Hepatocyte (in vitro differentiated cells): ENCODE data around the gene TENM4.

Experiments used
- CTCF ChIP-seq: fragments of 200-600 bp; sonication (generic); IDR thresholded peaks from 2 replicates; pipeline ENCODE4 v1.5.1; 2016; ENCODE audit warnings: antibody characterized with exemption, mild to moderate bottlenecking; ENCODE audit not compliant: poor library complexity
- EZH2 ChIP-seq: fragments of 200-600 bp; sonication (generic); IDR thresholded peaks from 2 replicates; pipeline ENCODE4 v1.6.1; 2016; ENCODE audit warnings: antibody characterized with exemption, mild to moderate bottlenecking, borderline replicate concordance
- EZH2phosphoT487 ChIP-seq: fragments of 200-600 bp; sonication (generic); IDR thresholded peaks from one replicate; pipeline ENCODE4 v1.6.1; 2018; ENCODE audit warnings: antibody characterized with exemption, mild to moderate bottlenecking, low read depth, moderate library complexity; ENCODE audit not compliant: unreplicated experiment, severe bottlenecking

- TF ChIP-seq CTCF, result no peak
- no peak for TF ChIP-seq EZH2
- no peak for TF ChIP-seq EZH2phosphoT487
Observed at GRCh38 chr11:79198203-79198897, 242.5 kb downstream of the TENM4 start.
